Right atrium auricular region (tissue), 2 donors: ENCODE measurements around the gene CMSS1. TPM values are rescaled to one million over a fixed set of nuclear protein-coding genes. Genes with fewer than 3 reads are reported as not detected.

Experiments
- DNase-seq: peaks from one replicate; pipeline ENCODE4 v3.0.0-alpha.2; 2019; ENCODE audit warnings: low spot score
- H3K27ac ChIP-seq, 2 donors: fragments of 200-600 bp; sonication (generic); 1 replicate in 1 of 2; 2 replicates in 1 of 2; pipeline ENCODE4 v1.5.1; 2016 to 2019
- H3K27me3 ChIP-seq, 2 donors: fragments of 200-600 bp; sonication (generic); one replicate each; pipeline versions ENCODE4 v1.5.1 to v1.6.0; 2017 to 2019
- H3K36me3 ChIP-seq: fragments of 200-600 bp; sonication (generic); one replicate; pipeline ENCODE4 v1.5.1; 2016
- H3K4me1 ChIP-seq, 2 donors: fragments of 200-600 bp; sonication (generic); one replicate each; pipeline versions ENCODE4 v1.5.1 to v1.6.0; 2017 to 2019
- H3K4me3 ChIP-seq, 2 donors: fragments of 200-600 bp; sonication (generic); 1 replicate in 1 of 2; 2 replicates in 1 of 2; pipeline ENCODE4 v1.5.1; 2017 to 2019; ENCODE audit warnings: mild to moderate bottlenecking in 1 of 2, moderate library complexity in 1 of 2
- H3K9me3 ChIP-seq, 2 donors: fragments of 200-600 bp; sonication (generic); one replicate each; pipeline ENCODE4 v1.5.1; 2019
- CTCF ChIP-seq, 2 donors: fragments of 200-600 bp; sonication (generic); IDR thresholded peaks; one replicate each; pipeline ENCODE4 v1.5.1; 2019; ENCODE audit warnings: antibody characterized with exemption in 2 of 2
- total RNA-seq, 2 donors: library from RNA; depleted of rRNA; stranded (reverse); fragments of >200 nt; gene quantifications; one replicate each; pipeline ENCODE4 v1.1.0, GENCODE V29; 2016

The CMSS1 gene
- total RNA-seq, 2 donors from 2014 or later, result 5.7 to 17.7 TPM

GRCh38 chr3:100149713-100150415 lies 332.2 kb downstream of the CMSS1 start:
- no peak for DNase-seq
- H3K27ac ChIP-seq, result peak overlapping the region; percentile 68 to 80

GRCh38 chr3:100150473-100150872 lies 332.8 kb downstream of the CMSS1 start:
- Histone ChIP-seq H3K4me1 (peaks cover 0 to 14% of the 10 kb centered on the region in 2 donors), H3K9me3 (peaks cover 0 to 7% of the 10 kb centered on the region in 2 donors), H3K36me3 (no peaks in the 10 kb centered on the region), H3K27ac (peak overlapping the region; percentile 68 to 80), H3K27me3 (no peaks in the 10 kb centered on the region), H3K4me3 (no peak overlapping the region)
- TF ChIP-seq CTCF (IDR thresholded peaks at IDR 0.05), result no peak
- DNase-seq, result no peak

More at GRCh38 chr3:100149713-100150415, 332.2 kb downstream of the CMSS1 start:
- TF ChIP-seq CTCF (IDR thresholded peaks at IDR 0.05), result no peak
- Histone ChIP-seq H3K9me3 (peaks cover 0 to under 1% of the 10 kb centered on the region in 2 donors), H3K4me3 (no peak overlapping the region), H3K36me3 (no peaks in the 10 kb centered on the region), H3K27me3 (no peaks in the 10 kb centered on the region), H3K4me1 (peaks cover 0 to 14% of the 10 kb centered on the region in 2 donors)

GRCh38 chr3:100151024-100151707 lies 333.5 kb downstream of the CMSS1 start:
- Histone ChIP-seq H3K27ac (peak overlapping the region; percentile 68 to 80), H3K4me3 (no peak overlapping the region), H3K36me3 (no peaks in the 10 kb centered on the region), H3K27me3 (no peaks in the 10 kb centered on the region), H3K9me3 (peaks cover 0 to 13% of the 10 kb centered on the region in 2 donors), H3K4me1 (peaks cover 0 to 14% of the 10 kb centered on the region in 2 donors)
- peak; percentile 65 for DNase-seq
- TF ChIP-seq CTCF (IDR thresholded peaks at IDR 0.05), result no peak

- Histone ChIP-seq H3K4me1 (peaks cover 0 to 31% of the 10 kb centered on the region in 2 donors), H3K27ac (no peak overlapping the region), H3K36me3 (no peaks in the 10 kb centered on the region), H3K27me3 (no peaks in the 10 kb centered on the region), H3K9me3 (peaks cover 0 to 13% of the 10 kb centered on the region in 2 donors), H3K4me3 (no peak overlapping the region)
- DNase-seq, result no peak
- no peak for TF ChIP-seq CTCF (IDR thresholded peaks at IDR 0.05)
Observed at GRCh38 chr3:100154171-100154570, 336.5 kb downstream of the CMSS1 start.

- Histone ChIP-seq H3K9me3 (peaks cover 0 to 13% of the 10 kb centered on the region in 2 donors), H3K4me3 (no peak overlapping the region), H3K4me1 (peaks cover 0 to 31% of the 10 kb centered on the region in 2 donors), H3K27me3 (no peaks in the 10 kb centered on the region), H3K27ac (no peak overlapping the region), H3K36me3 (no peaks in the 10 kb centered on the region)
- DNase-seq, result no peak
- TF ChIP-seq CTCF (IDR thresholded peaks at IDR 0.05), result no peak
Observed at GRCh38 chr3:100155128-100155527, 337.5 kb downstream of the CMSS1 start.
